ENCODE measurements around the gene SLC7A7.

SLC7A7 gene

GRCh38 chr14:22752422-22752821 is 62.8 kb downstream of the SLC7A7 start:
- Histone ChIP-seq H3K4me1 (ENCODE audit: control insufficient read depth, insufficient read depth, low read length) (no peaks in the 10 kb centered on the region), H3K27ac (ENCODE audit: extremely low read depth, low read depth, low read length) (no peak overlapping the region), H3K4me3 (ENCODE audit: low read depth, low read length) (no peak overlapping the region), H3K36me3 (ENCODE audit: control insufficient read depth in 2 of 2, insufficient read depth in 1 of 2, low read length in 2 of 2) (no peaks in the 10 kb centered on the region), H3K9me3 (ENCODE audit: control insufficient read depth, insufficient read depth, low read depth, low read length) (no peaks in the 10 kb centered on the region)
- ChIA-PET CTCF (no interaction called here), POLR2A (no interaction called here)
- TF ChIP-seq ZNF76 (tag by site-specific recombination; IDR thresholded peaks at IDR 0.05; ENCODE audit: borderline replicate concordance, low read depth) (no peak), MZF1 (tag by site-specific recombination; IDR thresholded peaks at IDR 0.05; ENCODE audit: borderline replicate concordance) (no peak), ZNF266 (tag by site-specific recombination; IDR thresholded peaks at IDR 0.05; ENCODE audit: low read depth) (no peak), ZNF433 (tag by site-specific recombination; IDR thresholded peaks at IDR 0.05; ENCODE audit: low read depth) (no peak), ATF2 (tag by site-specific recombination; IDR thresholded peaks at IDR 0.05; ENCODE audit: low read depth) (no peak), ZNF175 (tag by site-specific recombination; IDR thresholded peaks at IDR 0.05) (no peak), PBX3 (CRISPR knock-in tag; IDR thresholded peaks at IDR 0.05) (no peak), ZFP69B (tag by site-specific recombination; IDR thresholded peaks at IDR 0.05) (no peak), SCRT1 (tag by site-specific recombination; IDR thresholded peaks at IDR 0.05; ENCODE audit: borderline replicate concordance) (no peak), ZEB2 (tag by site-specific recombination; IDR thresholded peaks at IDR 0.05) (no peak)
- TF ChIP-seq, protein P1, sequence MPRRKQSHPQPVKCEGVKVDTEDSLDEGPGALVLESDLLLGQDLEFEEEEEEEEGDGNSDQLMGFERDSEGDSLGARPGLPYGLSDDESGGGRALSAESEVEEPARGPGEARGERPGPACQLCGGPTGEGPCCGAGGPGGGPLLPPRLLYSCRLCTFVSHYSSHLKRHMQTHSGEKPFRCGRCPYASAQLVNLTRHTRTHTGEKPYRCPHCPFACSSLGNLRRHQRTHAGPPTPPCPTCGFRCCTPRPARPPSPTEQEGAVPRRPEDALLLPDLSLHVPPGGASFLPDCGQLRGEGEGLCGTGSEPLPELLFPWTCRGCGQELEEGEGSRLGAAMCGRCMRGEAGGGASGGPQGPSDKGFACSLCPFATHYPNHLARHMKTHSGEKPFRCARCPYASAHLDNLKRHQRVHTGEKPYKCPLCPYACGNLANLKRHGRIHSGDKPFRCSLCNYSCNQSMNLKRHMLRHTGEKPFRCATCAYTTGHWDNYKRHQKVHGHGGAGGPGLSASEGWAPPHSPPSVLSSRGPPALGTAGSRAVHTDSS (tag by site-specific recombination; IDR thresholded peaks at IDR 0.05), result no peak

DNA sequence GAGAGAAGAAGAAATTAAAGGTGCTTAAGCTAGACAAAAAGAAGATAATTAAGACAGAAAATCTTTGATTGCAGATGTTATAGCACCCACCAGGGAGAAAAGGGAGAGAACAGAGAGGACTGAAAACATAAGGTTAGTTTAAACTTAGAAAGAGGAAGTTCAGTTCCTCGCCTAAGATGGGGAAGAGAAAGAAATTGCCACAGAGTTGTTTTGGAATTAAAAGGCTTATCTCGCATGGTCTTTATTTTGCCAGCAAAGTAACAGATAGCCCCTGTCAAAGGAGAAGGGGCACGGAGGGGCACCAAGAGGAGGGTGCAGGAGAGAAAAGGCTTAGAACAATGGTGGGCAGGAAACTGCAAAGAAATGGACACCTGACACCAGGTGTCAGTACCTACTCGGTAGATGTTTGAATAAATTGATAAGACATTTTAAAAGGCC is 66.6 kb downstream of the SLC7A7 start:
- CTCF ChIA-PET, result interaction anchor here (2.2 kb wide), 1 partner anchor 192 kb away, joined by 6 read pairs; no protein-coding TSS in a partner anchor
- POLR2A ChIA-PET, result no interaction called here
- H3K27ac ChIP-seq (ENCODE audit: extremely low read depth, low read depth, low read length), result no peak overlapping the region

More for the DNA sequence above, 66.6 kb downstream of the SLC7A7 start:
- Histone ChIP-seq H3K4me3 (ENCODE audit: low read depth, low read length) (no peak overlapping the region), H3K9me3 (ENCODE audit: control insufficient read depth, insufficient read depth, low read depth, low read length) (no peaks in the 10 kb centered on the region), H3K36me3 (ENCODE audit: control insufficient read depth in 2 of 2, insufficient read depth in 1 of 2, low read length in 2 of 2) (no peaks in the 10 kb centered on the region), H3K4me1 (ENCODE audit: control insufficient read depth, insufficient read depth, low read length) (no peaks in the 10 kb centered on the region)
- TF ChIP-seq, protein P2, sequence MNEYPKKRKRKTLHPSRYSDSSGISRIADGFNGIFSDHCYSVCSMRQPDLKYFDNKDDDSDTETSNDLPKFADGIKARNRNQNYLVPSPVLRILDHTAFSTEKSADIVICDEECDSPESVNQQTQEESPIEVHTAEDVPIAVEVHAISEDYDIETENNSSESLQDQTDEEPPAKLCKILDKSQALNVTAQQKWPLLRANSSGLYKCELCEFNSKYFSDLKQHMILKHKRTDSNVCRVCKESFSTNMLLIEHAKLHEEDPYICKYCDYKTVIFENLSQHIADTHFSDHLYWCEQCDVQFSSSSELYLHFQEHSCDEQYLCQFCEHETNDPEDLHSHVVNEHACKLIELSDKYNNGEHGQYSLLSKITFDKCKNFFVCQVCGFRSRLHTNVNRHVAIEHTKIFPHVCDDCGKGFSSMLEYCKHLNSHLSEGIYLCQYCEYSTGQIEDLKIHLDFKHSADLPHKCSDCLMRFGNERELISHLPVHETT (tag by site-specific recombination; IDR thresholded peaks at IDR 0.05), result no peak
- TF ChIP-seq IKZF3 (tag by site-specific recombination; IDR thresholded peaks at IDR 0.05) (no peak), ZFP41 (tag by site-specific recombination; IDR thresholded peaks at IDR 0.05; ENCODE audit: borderline replicate concordance) (no peak), REPIN1 (tag by site-specific recombination; IDR thresholded peaks at IDR 0.05; ENCODE audit: low read depth) (no peak), ZNF133 (tag by site-specific recombination; IDR thresholded peaks at IDR 0.05) (no peak), ZNF157 (tag by site-specific recombination; IDR thresholded peaks at IDR 0.05) (no peak), ZNF645 (tag by site-specific recombination; IDR thresholded peaks at IDR 0.05) (no peak), MYNN (tag by site-specific recombination; IDR thresholded peaks at IDR 0.05; ENCODE audit: borderline replicate concordance) (no peak)
- TF ChIP-seq, protein P3, sequence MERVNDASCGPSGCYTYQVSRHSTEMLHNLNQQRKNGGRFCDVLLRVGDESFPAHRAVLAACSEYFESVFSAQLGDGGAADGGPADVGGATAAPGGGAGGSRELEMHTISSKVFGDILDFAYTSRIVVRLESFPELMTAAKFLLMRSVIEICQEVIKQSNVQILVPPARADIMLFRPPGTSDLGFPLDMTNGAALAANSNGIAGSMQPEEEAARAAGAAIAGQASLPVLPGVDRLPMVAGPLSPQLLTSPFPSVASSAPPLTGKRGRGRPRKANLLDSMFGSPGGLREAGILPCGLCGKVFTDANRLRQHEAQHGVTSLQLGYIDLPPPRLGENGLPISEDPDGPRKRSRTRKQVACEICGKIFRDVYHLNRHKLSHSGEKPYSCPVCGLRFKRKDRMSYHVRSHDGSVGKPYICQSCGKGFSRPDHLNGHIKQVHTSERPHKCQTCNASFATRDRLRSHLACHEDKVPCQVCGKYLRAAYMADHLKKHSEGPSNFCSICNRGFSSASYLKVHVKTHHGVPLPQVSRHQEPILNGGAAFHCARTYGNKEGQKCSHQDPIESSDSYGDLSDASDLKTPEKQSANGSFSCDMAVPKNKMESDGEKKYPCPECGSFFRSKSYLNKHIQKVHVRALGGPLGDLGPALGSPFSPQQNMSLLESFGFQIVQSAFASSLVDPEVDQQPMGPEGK (tag by site-specific recombination; IDR thresholded peaks at IDR 0.05), result no peak
- TF ChIP-seq, protein P4, sequence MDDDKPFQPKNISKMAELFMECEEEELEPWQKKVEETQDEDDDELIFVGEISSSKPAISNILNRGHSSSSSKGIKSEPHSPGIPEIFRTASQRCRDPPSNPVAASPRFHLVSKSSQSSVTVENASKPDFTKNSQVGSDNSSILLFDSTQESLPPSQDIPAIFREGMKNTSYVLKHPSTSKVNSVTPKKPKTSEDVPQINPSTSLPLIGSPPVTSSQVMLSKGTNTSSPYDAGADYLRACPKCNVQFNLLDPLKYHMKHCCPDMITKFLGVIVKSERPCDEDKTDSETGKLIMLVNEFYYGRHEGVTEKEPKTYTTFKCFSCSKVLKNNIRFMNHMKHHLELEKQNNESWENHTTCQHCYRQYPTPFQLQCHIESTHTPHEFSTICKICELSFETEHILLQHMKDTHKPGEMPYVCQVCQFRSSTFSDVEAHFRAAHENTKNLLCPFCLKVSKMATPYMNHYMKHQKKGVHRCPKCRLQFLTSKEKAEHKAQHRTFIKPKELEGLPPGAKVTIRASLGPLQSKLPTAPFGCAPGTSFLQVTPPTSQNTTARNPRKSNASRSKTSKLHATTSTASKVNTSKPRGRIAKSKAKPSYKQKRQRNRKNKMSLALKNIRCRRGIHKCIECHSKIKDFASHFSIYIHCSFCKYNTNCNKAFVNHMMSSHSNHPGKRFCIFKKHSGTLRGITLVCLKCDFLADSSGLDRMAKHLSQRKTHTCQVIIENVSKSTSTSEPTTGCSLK (tag by site-specific recombination; IDR thresholded peaks at IDR 0.05), result no peak
- TF ChIP-seq, protein P5, sequence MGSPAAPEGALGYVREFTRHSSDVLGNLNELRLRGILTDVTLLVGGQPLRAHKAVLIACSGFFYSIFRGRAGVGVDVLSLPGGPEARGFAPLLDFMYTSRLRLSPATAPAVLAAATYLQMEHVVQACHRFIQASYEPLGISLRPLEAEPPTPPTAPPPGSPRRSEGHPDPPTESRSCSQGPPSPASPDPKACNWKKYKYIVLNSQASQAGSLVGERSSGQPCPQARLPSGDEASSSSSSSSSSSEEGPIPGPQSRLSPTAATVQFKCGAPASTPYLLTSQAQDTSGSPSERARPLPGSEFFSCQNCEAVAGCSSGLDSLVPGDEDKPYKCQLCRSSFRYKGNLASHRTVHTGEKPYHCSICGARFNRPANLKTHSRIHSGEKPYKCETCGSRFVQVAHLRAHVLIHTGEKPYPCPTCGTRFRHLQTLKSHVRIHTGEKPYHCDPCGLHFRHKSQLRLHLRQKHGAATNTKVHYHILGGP (tag by site-specific recombination; IDR thresholded peaks at IDR 0.05), result no peak
